ENCODE measurements around the gene ACAP2.
"Not testable (repeated sequence)": the region's sequence is repeated elsewhere in the genome, so short reads cannot be mapped to it uniquely, and the experiment has no call there.

ACAP2 gene

GRCh38 chr3:195240939-195241338 is 201.9 kb downstream of the ACAP2 start:
- DNase-seq, result no peak

- DNase-seq, result no peak
Observed at GRCh38 chr3:195240171-195240701, 202.6 kb downstream of the ACAP2 start.

DNA sequence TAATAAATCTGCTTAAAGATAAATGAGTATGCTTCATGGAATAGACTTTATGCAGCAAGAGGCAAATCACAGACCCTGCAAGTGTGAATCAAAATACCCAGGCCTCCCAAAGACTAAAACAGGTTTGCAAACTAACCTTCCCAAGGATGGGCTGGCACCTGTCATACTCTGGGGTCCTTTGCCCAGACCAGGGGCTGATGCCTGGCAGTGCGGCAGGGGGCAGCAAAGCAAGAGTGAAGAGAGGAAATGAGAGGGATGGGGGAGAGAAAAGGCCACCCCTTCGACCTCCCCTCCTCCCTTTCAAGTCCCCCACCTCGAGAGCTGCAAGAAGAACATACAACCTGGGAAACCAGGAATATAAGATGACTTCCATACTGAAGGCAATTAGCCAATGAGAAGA is 203.7 kb downstream of the ACAP2 start:
- no peak for DNase-seq

- no peak for DNase-seq
Observed at GRCh38 chr3:195238586-195239118, 204.2 kb downstream of the ACAP2 start.

GRCh38 chr3:195238081-195238571 is 204.7 kb downstream of the ACAP2 start:
- no peak for DNase-seq

DNA sequence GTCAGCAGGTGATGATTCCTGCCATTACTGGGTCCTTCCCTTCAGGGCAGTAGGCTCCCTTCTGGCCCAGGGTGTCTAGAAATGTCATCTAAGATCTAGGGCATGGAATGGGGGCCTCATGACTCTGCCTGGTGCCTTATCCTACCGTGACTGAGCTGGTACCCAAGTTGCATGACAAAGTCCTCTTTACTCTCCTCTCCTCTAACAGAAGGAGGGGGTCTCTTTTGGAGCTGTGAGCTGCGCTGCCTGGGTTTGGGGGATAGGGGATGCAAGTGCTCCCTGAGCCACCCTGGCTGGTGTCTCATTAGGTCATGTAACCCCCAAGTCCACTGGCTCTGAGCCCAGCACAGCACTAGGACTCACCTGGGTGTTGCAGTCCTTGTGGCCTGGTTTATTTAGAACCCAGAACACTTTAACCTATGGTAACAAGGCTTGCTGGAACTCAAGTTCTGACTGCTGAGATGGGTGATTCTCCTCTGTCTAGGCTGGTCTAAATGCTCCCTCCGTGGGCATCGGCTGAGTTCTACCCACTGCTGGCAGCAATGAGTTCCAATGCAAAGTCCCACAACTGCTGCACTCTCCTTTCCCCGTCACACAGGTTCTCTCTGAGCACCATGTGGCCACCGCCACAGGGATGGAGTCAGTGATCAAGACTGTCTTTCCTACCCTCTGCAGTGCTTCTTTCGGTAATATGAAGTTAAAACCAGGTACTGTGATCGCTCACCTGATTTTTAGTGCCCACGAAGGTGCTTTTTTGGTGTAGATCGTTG is 205.8 kb downstream of the ACAP2 start:
- DNase-seq, result no peak

DNA sequence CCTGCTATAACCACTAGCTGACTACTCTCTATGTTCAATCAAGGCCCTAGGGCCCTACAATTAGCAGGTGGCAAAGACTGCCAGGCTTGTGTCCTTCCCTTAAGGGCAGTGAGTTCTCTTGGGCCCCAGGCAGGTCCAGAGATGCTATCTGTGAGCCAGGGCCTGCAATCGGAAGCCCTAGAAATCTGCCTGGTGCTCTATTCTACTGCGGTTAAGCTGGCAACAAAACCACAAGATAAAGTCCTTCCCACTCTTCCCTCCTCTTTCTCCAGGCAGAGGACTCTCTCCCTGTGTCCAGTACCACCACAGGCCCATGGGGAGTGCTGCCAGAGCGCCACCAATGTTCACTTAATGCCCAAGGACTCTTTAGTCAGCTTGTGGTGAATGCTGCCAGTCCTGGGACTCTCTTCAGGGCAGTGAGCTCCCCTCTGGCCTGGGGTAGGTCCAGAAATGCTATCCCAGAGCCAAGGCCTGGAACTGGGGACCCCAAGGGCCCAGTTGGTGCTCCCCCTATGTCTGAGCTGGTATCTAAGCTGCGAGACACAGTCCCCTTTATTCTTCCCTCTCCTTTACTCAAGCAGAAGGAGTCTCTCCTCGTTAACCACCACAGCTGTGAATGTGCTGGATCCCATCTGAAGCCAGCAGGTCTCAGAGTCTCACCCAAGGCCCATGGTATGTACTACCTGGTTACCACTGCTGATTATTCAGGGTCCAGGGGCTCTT is 206.6 kb downstream of the ACAP2 start:
- no peak for DNase-seq

DNA sequence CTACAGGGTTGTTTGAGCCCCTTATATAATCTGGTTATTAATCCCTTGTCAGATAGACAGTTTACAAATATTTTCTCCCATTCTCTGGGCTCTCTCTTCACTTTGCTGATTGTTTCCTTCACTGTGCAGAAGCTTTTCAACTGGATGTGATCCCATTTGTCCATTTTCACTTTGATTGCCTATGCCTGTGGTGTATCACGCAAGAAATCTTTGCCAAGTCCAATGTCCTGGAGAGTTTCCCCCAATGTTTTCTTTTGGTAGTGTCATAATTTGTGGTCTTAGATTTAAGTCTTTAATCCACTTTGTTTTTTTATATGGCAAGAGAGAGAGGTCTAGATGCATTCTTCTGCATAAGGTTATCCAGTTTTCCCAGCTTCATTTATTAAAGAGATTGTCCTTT is 212.6 kb downstream of the ACAP2 start:
- no peak for DNase-seq

DNA sequence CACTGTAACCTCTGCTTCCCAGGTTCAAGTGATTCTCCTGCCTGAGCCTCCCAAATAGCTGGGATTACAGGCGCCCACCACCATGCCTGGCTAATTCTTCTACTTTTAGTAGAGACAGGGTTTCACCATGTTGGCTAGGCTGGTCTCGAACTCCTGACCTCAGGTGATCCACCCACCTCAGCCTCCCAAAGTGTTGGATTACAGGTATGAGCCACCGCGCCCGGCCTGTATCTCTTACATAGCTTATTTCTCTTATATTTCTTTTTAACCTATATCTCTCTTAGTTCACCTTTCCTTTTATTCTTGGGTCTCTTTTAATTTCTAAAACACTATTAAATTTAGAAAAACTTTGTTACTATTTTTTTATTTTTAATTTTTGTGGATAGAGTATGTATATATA is 213.9 kb downstream of the ACAP2 start:
- not testable (repeated sequence) for DNase-seq

DNA sequence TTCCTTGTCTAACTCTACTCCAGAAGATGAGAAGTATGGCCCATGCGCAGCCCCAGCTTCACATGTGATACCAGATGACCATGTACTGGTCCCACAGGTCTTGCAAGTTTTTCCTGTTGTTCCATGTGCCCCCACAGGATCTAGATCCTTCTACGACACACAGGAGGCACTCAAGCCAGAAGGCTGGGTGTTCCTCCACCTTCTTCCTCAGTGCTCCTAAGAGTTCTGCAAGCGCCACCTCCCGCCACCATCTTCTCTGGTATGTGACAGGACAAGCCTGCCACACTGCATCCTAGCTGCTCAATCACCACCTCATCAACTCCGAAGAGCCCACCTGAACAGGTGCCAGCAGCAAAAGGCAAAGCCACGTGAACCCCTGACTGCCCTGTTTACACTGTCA is 214.9 kb downstream of the ACAP2 start:
- DNase-seq, result no peak

GRCh38 chr3:195226900-195227447 is 215.8 kb downstream of the ACAP2 start:
- no peak for DNase-seq

DNA sequence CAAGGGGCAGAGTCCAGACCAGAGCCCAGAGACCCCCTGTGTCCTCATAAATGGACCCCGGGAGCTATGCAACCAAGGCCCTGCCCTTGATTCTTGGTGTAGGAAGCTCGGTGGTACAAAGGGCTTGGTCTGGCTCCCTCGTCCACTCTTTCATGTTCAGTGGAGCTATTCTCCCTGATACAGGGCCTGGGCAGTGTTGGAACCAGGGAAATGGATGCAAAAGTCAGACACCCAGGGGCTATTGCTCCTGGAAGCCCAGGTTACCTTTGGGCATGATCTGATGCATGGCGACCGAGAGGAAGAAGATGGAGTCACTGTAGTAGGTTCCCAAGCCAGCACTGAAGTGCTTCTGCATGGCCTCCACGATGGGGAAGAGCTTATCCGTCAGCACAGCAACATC is 216.4 kb downstream of the ACAP2 start:
- no peak for DNase-seq

GRCh38 chr3:195224980-195225580 is 217.7 kb downstream of the ACAP2 start:
- DNase-seq, result no peak

All from stimulated activated CD4-positive, alpha-beta T cell treated with anti-CD3 and anti-CD28 coated beads, Interleukin-4, amount 100 ng/mL, for 24 hours (primary cell).